Calu3 (cell line): Measurements from ENCODE around the gene TTPAL. TPM values are rescaled to one million over a fixed set of nuclear protein-coding genes. Genes with fewer than 3 reads are reported as not detected.
A peak's percentile ranks its signal among the peaks of the same experiment; 100 is the strongest.

Experiments
- BruUV-seq: library from RNA; stranded (reverse); fragments of 400-500 nt; replicated peaks from 2 replicates; lab custom pipeline; 2021; lab: Mats Ljungman, UMichigan
- CTCF ChIA-PET: fragments of 300-600 bp; sonication (Branson Sonifier 250); formaldehyde crosslinking; loops from one replicate; lab custom pipeline; 2022; ENCODE audit warnings: antibody characterized with exemption; lab: Charles Lee
- DNase-seq: peaks from one replicate; pipeline ENCODE4 v3.0.0; 2022
- H3K27ac Mint-ChIP-seq: one replicate; pipeline ENCODE4 v1.8.0; 2022; ENCODE audit warnings: mixed read lengths; ENCODE audit not compliant: unreplicated experiment
- H3K27me3 Mint-ChIP-seq: one replicate; pipeline ENCODE4 v1.8.0; 2022; ENCODE audit warnings: mixed read lengths; ENCODE audit not compliant: unreplicated experiment
- H3K36me3 Mint-ChIP-seq: one replicate; pipeline ENCODE4 v1.8.0; 2022; ENCODE audit warnings: mild to moderate bottlenecking, moderate library complexity, mixed read lengths; ENCODE audit not compliant: insufficient read depth, unreplicated experiment
- H3K4me1 Mint-ChIP-seq: one replicate; pipeline ENCODE4 v1.8.0; 2022; ENCODE audit warnings: mild to moderate bottlenecking, low read depth, mixed read lengths; ENCODE audit not compliant: unreplicated experiment
- H3K4me3 Mint-ChIP-seq: one replicate; pipeline ENCODE4 v1.8.0; 2022; ENCODE audit warnings: mild to moderate bottlenecking, low read depth, moderate library complexity, mixed read lengths; ENCODE audit not compliant: unreplicated experiment
- H3K9me3 Mint-ChIP-seq: one replicate; pipeline ENCODE4 v1.8.0; 2022; ENCODE audit warnings: low read depth, mixed read lengths; ENCODE audit not compliant: unreplicated experiment
- CTCF ChIP-seq: fragments of 200-600 bp; IDR thresholded peaks from one replicate; pipeline ENCODE4 v1.8.0; 2022; ENCODE audit warnings: antibody characterized with exemption; ENCODE audit not compliant: unreplicated experiment
- intact Hi-C: fragments of 100-400 bp; cut with micrococcal nuclease; formaldehyde crosslinking; loops from one replicate; pipeline ENCODE4 v1.10.0; 2022; ENCODE audit not compliant: unreplicated experiment
- total RNA-seq: library from RNA; stranded (reverse); gene quantifications from 2 replicates; pipeline ENCODE4 v1.2.3, GENCODE V29; 2022

Gene TTPAL
- total RNA-seq, 1 experiment from 2014 or later: 39.9 TPM

- CTCF ChIA-PET: no interaction called here
- Mint-ChIP-seq H3K36me3 (no peaks in the 10 kb centered on the region), H3K27ac (no peak overlapping the region), H3K4me1 (no peaks in the 10 kb centered on the region), H3K9me3 (no peaks in the 10 kb centered on the region), H3K27me3 (peaks cover 43% of the 10 kb centered on the region), H3K4me3 (no peak overlapping the region)
- no TSS peak for BruUV-seq
- TF ChIP-seq CTCF: no peak
- intact Hi-C loops: no loop called here
- no peak for DNase-seq
These were observed 27.8 kb upstream of the TTPAL start for GRCh38 chr20:44447827-44448419.

GRCh38 chr20:44448753-44449546 is 26.7 kb upstream of the TTPAL start:
- CTCF ChIA-PET: interaction anchor here (0.5 kb wide), 1 partner anchor 61 kb away, joined by 4 read pairs; no protein-coding TSS in a partner anchor

GRCh38 chr20:44449864-44450263 is 25.8 kb upstream of the TTPAL start:
- intact Hi-C loops: no loop called here
- CTCF ChIA-PET: interaction anchor here (0.6 kb wide), 1 partner anchor 19 kb away, joined by 3 read pairs; no protein-coding TSS in a partner anchor

More at GRCh38 chr20:44448753-44449546, 26.7 kb upstream of the TTPAL start:
- Mint-ChIP-seq H3K4me1 (no peaks in the 10 kb centered on the region), H3K27me3 (peaks cover 43% of the 10 kb centered on the region), H3K4me3 (no peak overlapping the region), H3K36me3 (no peaks in the 10 kb centered on the region), H3K9me3 (no peaks in the 10 kb centered on the region), H3K27ac (no peak overlapping the region)
- intact Hi-C loops: no loop called here
- TF ChIP-seq CTCF: peak; percentile 43
- no TSS peak for BruUV-seq
- DNase-seq: peak; percentile 34

More at GRCh38 chr20:44449864-44450263, 25.8 kb upstream of the TTPAL start:
- no peak for DNase-seq
- Mint-ChIP-seq H3K9me3 (no peaks in the 10 kb centered on the region), H3K4me1 (no peaks in the 10 kb centered on the region), H3K27ac (no peak overlapping the region), H3K36me3 (no peaks in the 10 kb centered on the region), H3K4me3 (no peak overlapping the region), H3K27me3 (peaks cover 43% of the 10 kb centered on the region)
- no peak for TF ChIP-seq CTCF
- no TSS peak for BruUV-seq
